H9 (cell line): ENCODE results near the gene TET3. TPM values are rescaled to one million over a fixed set of nuclear protein-coding genes. Genes with fewer than 3 reads are reported as not detected.

Experiments used
- DNase-seq: peaks from one replicate; pipeline ENCODE4 v3.0.0-alpha.2; 2017
- H2AFZ ChIP-seq: one replicate; pipeline ENCODE4 v1.6.1; 2013; ENCODE audit warnings: mild to moderate bottlenecking, low read length, control low read depth, moderate library complexity
- H2AK5ac ChIP-seq: 2 replicates; pipeline ENCODE4 v1.6.1; 2013; ENCODE audit warnings: low read length, control low read depth, mixed read lengths; ENCODE audit not compliant: insufficient read length
- H2BK120ac ChIP-seq: one replicate; pipeline ENCODE4 v1.6.1; 2013; ENCODE audit warnings: low read depth, mild to moderate bottlenecking, low read length, control low read depth, inconsistent platforms; ENCODE audit not compliant: poor library complexity, severe bottlenecking
- H2BK12ac ChIP-seq: 2 replicates; pipeline ENCODE4 v1.6.1; 2013; ENCODE audit warnings: low read length, control low read depth, mixed read lengths, low read depth; ENCODE audit not compliant: insufficient read length
- H2BK15ac ChIP-seq: 2 replicates; pipeline ENCODE4 v1.6.1; 2013; ENCODE audit warnings: low read depth, low read length, control low read depth
- H2BK20ac ChIP-seq: one replicate; pipeline ENCODE4 v1.6.1; 2013; ENCODE audit warnings: low read depth, mild to moderate bottlenecking, low read length, control low read depth, inconsistent platforms; ENCODE audit not compliant: poor library complexity, severe bottlenecking
- H2BK5ac ChIP-seq: 2 replicates; pipeline ENCODE4 v1.6.1; 2013; ENCODE audit warnings: low read length, control low read depth, mixed read lengths; ENCODE audit not compliant: insufficient read length
- H3K14ac ChIP-seq: 2 replicates; pipeline ENCODE4 v1.6.1; 2013; ENCODE audit warnings: low read length, control low read depth; ENCODE audit not compliant: insufficient read depth
- H3K18ac ChIP-seq: 2 replicates; pipeline ENCODE4 v1.6.1; 2013; ENCODE audit warnings: low read depth, mild to moderate bottlenecking, mixed read lengths, low read length, control low read depth; ENCODE audit not compliant: insufficient read length
- H3K23ac ChIP-seq: 2 replicates; pipeline ENCODE4 v1.6.1; 2013; ENCODE audit warnings: low read length, control low read depth, mixed read lengths, low read depth; ENCODE audit not compliant: insufficient read length
- H3K23me2 ChIP-seq: 2 replicates; pipeline ENCODE4 v1.6.1; 2013; ENCODE audit warnings: low read depth, mild to moderate bottlenecking, mixed read lengths, low read length, control low read depth; ENCODE audit not compliant: insufficient read length, poor library complexity, severe bottlenecking
- H3K27ac ChIP-seq: 2 replicates; pipeline ENCODE4 v1.5.1; 2013; ENCODE audit warnings: low read length, control low read depth, mixed read lengths, low read depth; ENCODE audit not compliant: insufficient read length
- H3K27me3 ChIP-seq: 2 replicates; pipeline ENCODE4 v1.6.1; 2013; ENCODE audit warnings: low read length, control low read depth, inconsistent platforms; ENCODE audit not compliant: insufficient read depth
- H3K4ac ChIP-seq: 2 replicates; pipeline ENCODE4 v1.6.1; 2013; ENCODE audit warnings: low read depth, mild to moderate bottlenecking, control low read depth, inconsistent platforms, low read length, moderate library complexity
- H3K4me1 ChIP-seq: 2 replicates; pipeline ENCODE4 v1.6.1; 2013; ENCODE audit warnings: low read length, control low read depth, inconsistent platforms; ENCODE audit not compliant: insufficient read depth
- H3K4me2 ChIP-seq: 2 replicates; pipeline ENCODE4 v1.6.1; 2013; ENCODE audit warnings: low read length, control low read depth, mixed read lengths; ENCODE audit not compliant: insufficient read length, insufficient read depth
- H3K56ac ChIP-seq: 2 replicates; pipeline ENCODE4 v1.6.1; 2013; ENCODE audit warnings: low read depth, mild to moderate bottlenecking, mixed read lengths, low read length, control low read depth; ENCODE audit not compliant: insufficient read length
- H3K79me1 ChIP-seq: 2 replicates; pipeline ENCODE4 v1.6.1; 2013; ENCODE audit warnings: low read depth, mild to moderate bottlenecking, moderate library complexity, low read length, control low read depth, inconsistent platforms; ENCODE audit not compliant: insufficient read depth, poor library complexity, severe bottlenecking
- H3K79me2 ChIP-seq: 2 replicates; pipeline ENCODE4 v1.6.1; 2013; ENCODE audit warnings: low read length, control low read depth, inconsistent platforms; ENCODE audit not compliant: insufficient read depth
- H3K9ac ChIP-seq: 2 replicates; pipeline ENCODE4 v1.6.1; 2013; ENCODE audit warnings: low read length, control low read depth, mixed read lengths; ENCODE audit not compliant: insufficient read length; ENCODE audit errors: extremely low read depth
- H3K9me3 ChIP-seq: one replicate; pipeline ENCODE4 v1.6.1; 2013; ENCODE audit warnings: low read depth, low read length, inconsistent platforms; ENCODE audit not compliant: control insufficient read depth
- H3T11ph ChIP-seq: one replicate; pipeline ENCODE4 v1.6.1; 2013; ENCODE audit warnings: mild to moderate bottlenecking, low read length, control low read depth, inconsistent platforms
- H4K20me1 ChIP-seq: one replicate; pipeline ENCODE4 v1.6.1; 2013; ENCODE audit not compliant: control insufficient read depth, insufficient read length, insufficient read depth
- H4K5ac ChIP-seq: 2 replicates; pipeline ENCODE4 v1.6.1; 2013; ENCODE audit warnings: low read depth, mild to moderate bottlenecking, mixed read lengths, low read length, control low read depth; ENCODE audit not compliant: insufficient read length
- H4K8ac ChIP-seq: replicated peaks from 2 replicates; pipeline ENCODE4 v1.6.1; 2013; ENCODE audit warnings: low read length, control low read depth, mixed read lengths, low read depth; ENCODE audit not compliant: insufficient read length
- H4K91ac ChIP-seq: 2 replicates; pipeline ENCODE4 v1.6.1; 2013; ENCODE audit warnings: low read depth, mild to moderate bottlenecking, moderate library complexity, mixed read lengths, low read length, control low read depth; ENCODE audit not compliant: insufficient read length
- H3K27ac Mint-ChIP-seq, 3 experiments: 2 replicates in 2 of 3; 3 replicates in 1 of 3; pipeline ENCODE4 v1.8.0; 2020 to 2021; ENCODE audit warnings: mixed read lengths in 3 of 3, mild to moderate bottlenecking in 1 of 3, moderate library complexity in 1 of 3
- H3K27me3 Mint-ChIP-seq: 2 replicates; pipeline ENCODE4 v1.8.0; 2021; ENCODE audit warnings: low read depth, mild to moderate bottlenecking, moderate library complexity, mixed read lengths
- H3K36me3 Mint-ChIP-seq, 3 experiments: 2 replicates in 2 of 3; 3 replicates in 1 of 3; pipeline ENCODE4 v1.8.0; 2020 to 2021; ENCODE audit warnings: low read depth in 3 of 3, mixed read lengths in 3 of 3; ENCODE audit not compliant: insufficient read depth in 1 of 3
- H3K4me1 Mint-ChIP-seq, 2 experiments: 2 replicates each; pipeline ENCODE4 v1.8.0; 2020; ENCODE audit warnings: mixed read lengths in 2 of 2
- H3K4me3 Mint-ChIP-seq, 2 experiments: 2 replicates in 1 of 2; 3 replicates in 1 of 2; pipeline ENCODE4 v1.8.0; 2020 to 2021; ENCODE audit warnings: mild to moderate bottlenecking in 2 of 2, mixed read lengths in 2 of 2, moderate library complexity in 1 of 2
- H3K9me3 Mint-ChIP-seq, 2 experiments: 2 replicates in 1 of 2; 3 replicates in 1 of 2; pipeline ENCODE4 v1.8.0; 2020; ENCODE audit warnings: mild to moderate bottlenecking in 2 of 2, mixed read lengths in 2 of 2, moderate library complexity in 1 of 2
- CTCF ChIP-seq: fragments of 200-600 bp; sonication (generic); conservative IDR thresholded peaks from 3 replicates; pipeline ENCODE4 v1.8.0; 2021; ENCODE audit warnings: antibody characterized with exemption, mild to moderate bottlenecking
- total RNA-seq: library from RNA; stranded (reverse); gene quantifications from 2 replicates; pipeline ENCODE4 v1.2.1, GENCODE V29; 2021

The TET3 gene
- total RNA-seq, 1 experiment from 2014 or later: 24.7 TPM

GRCh38 chr2:73935641-73936040 is 49.1 kb upstream of the TET3 start:
- Mint-ChIP-seq H3K4me1 (peaks cover 0 to 3% of the 10 kb centered on the region in 2 experiments; a peak in 1 of 4 replicates), H3K36me3 (peaks cover 0 to 38% (median 14%) of the 10 kb centered on the region in 3 experiments; a peak in 4 of 7 replicates), H3K27ac (no peak overlapping the region), H3K9me3 (no peaks in the 10 kb centered on the region), H3K27me3 (no peaks in the 10 kb centered on the region), H3K4me3 (no peak overlapping the region)
- Histone ChIP-seq H3K27me3 (no peaks in the 10 kb centered on the region), H3K79me2 (peaks cover 22% of the 10 kb centered on the region), H4K5ac (no peak overlapping the region), H4K8ac (no peak overlapping the region), H3K4me2 (no peak overlapping the region), H4K20me1 (peaks cover 3% of the 10 kb centered on the region), H2BK12ac (no peak overlapping the region), H3K9ac (no peak overlapping the region), H3T11ph (no peak overlapping the region), H3K79me1 (peaks cover 15% of the 10 kb centered on the region), H3K14ac (no peak overlapping the region), H3K4ac (no peak overlapping the region), H3K18ac (no peak overlapping the region), H2AFZ (no peak overlapping the region), H2BK15ac (no peak overlapping the region), H3K23me2 (no peaks in the 10 kb centered on the region), H2BK120ac (no peak overlapping the region), H3K4me1 (no peaks in the 10 kb centered on the region), H2AK5ac (no peak overlapping the region), H2BK20ac (no peak overlapping the region), H2BK5ac (no peak overlapping the region), H3K27ac (no peak overlapping the region), H3K23ac (no peak overlapping the region), H3K56ac (no peak overlapping the region), H4K91ac (no peak overlapping the region), H3K9me3 (no peaks in the 10 kb centered on the region)
- no peak for DNase-seq
- no peak for TF ChIP-seq CTCF
